A549 (cell line): ENCODE measurements around the gene ATP9A. TPM values are rescaled to one million over a fixed set of nuclear protein-coding genes. Genes with fewer than 3 reads are reported as not detected.
"Not testable (repeated sequence)": the region's sequence is repeated elsewhere in the genome, so short reads cannot be mapped to it uniquely, and the experiment has no call there.

Source experiments
- ATAC-seq, 2 experiments: fragments of 200-7000 bp in 1 of 2; fragments of >200 bp in 1 of 2; cut with Nextera tagmentation in 1 of 2; cut with Tn5 transposase in 1 of 2; 3 replicates each; pipeline versions ENCODE4 v1.8.0 to v1.9.1; 2018 to 2020; ENCODE audit warnings: mild to moderate bottlenecking in 1 of 2, moderate library complexity in 1 of 2
- CTCF ChIA-PET: fragments of 300-600 bp; sonication (Branson Sonifier 250); formaldehyde crosslinking; extraction: SDS; loops from one replicate; lab custom pipeline; 2021; ENCODE audit warnings: antibody characterized with exemption, inconsistent platforms; lab: Yijun Ruan, JAX
- POLR2A ChIA-PET: fragments of 350-600 bp; formaldehyde crosslinking; extraction: SDS; loops from one replicate; lab custom pipeline; 2021; ENCODE audit warnings: antibody characterized with exemption, inconsistent platforms; lab: Yijun Ruan, JAX
- DNase-seq, 2 experiments: peaks; one replicate each; pipeline versions ENCODE4 v3.0.0 to v3.0.0-alpha.2; 2011 to 2016; ENCODE audit warnings: low read depth in 1 of 2, low spot score in 1 of 2
- FAIRE-seq: peaks from 2 replicates; lab custom pipeline; 2011; peaks lifted over from hg19 to GRCh38; lab: Jason Lieb, UNC
- H3K27ac ChIP-seq, 2 experiments: fragments of >200 bp; sonication (Bioruptor Twin); formaldehyde crosslinking; 3 replicates each; pipeline ENCODE4 v1.5.1; 2016 to 2017
- H3K4me1 ChIP-seq: fragments of >200 bp; sonication (Bioruptor Twin); formaldehyde crosslinking; 3 replicates; pipeline ENCODE4 v1.6.1; 2016
- H3K4me2 ChIP-seq: fragments of >200 bp; sonication (Bioruptor Twin); formaldehyde crosslinking; 3 replicates; pipeline ENCODE4 v1.6.1; 2016
- H3K4me3 ChIP-seq: fragments of >200 bp; sonication (Bioruptor Twin); formaldehyde crosslinking; 3 replicates; pipeline ENCODE4 v1.5.1; 2016
- H3K9me3 ChIP-seq: fragments of >200 bp; sonication (Bioruptor Twin); formaldehyde crosslinking; 3 replicates; pipeline ENCODE4 v1.6.1; 2016
- CBX8 ChIP-seq: fragments of 200-600 bp; sonication (generic); IDR thresholded peaks from 2 replicates; pipeline ENCODE4 v1.6.1; 2016
- CEBPB ChIP-seq, 2 experiments: fragments of >200 bp in 1 of 2; sonication (Bioruptor Twin) in 1 of 2; formaldehyde crosslinking in 1 of 2; IDR thresholded peaks; 2 replicates each; pipeline ENCODE4 v1.6.1; 2012 to 2016
- FOSL2 ChIP-seq, 2 experiments: fragments of 450-650 bp in 1 of 2; fragments of >200 bp in 1 of 2; sonication (Bioruptor Twin) in 1 of 2; formaldehyde crosslinking; IDR thresholded peaks; 2 replicates each; pipeline versions ENCODE4 v1.5.0 to v1.6.1; 2016 to 2020; ENCODE audit warnings: mild to moderate bottlenecking in 1 of 2, moderate library complexity in 1 of 2
- FOXS1 ChIP-seq: fragments of 250-450 bp; sonication (Bioruptor Pico); IDR thresholded peaks from 2 replicates; pipeline ENCODE4 v1.5.0; 2020; ENCODE audit warnings: mild to moderate bottlenecking, moderate library complexity
- HDAC2 ChIP-seq: fragments of 200-600 bp; sonication (generic); IDR thresholded peaks from 2 replicates; pipeline ENCODE4 v1.6.1; 2016
- JUNB ChIP-seq: fragments of >200 bp; sonication (Bioruptor Twin); formaldehyde crosslinking; IDR thresholded peaks from 2 replicates; pipeline ENCODE4 v1.6.1; 2016
- KDM1A ChIP-seq: fragments of 200-600 bp; sonication (generic); IDR thresholded peaks from 2 replicates; pipeline ENCODE4 v1.6.1; 2016; ENCODE audit warnings: low read depth, mild to moderate bottlenecking
- MAZ ChIP-seq: fragments of 150-350 bp; IDR thresholded peaks from 2 replicates; pipeline ENCODE4 v1.6.1; 2014; ENCODE audit warnings: antibody characterized with exemption, low read depth, low read length, borderline replicate concordance
- POLR2AphosphoS2 ChIP-seq: conservative IDR thresholded peaks from 2 replicates; pipeline ENCODE4 v1.6.1; 2012; ENCODE audit warnings: low read length, improper control_type of control experiment, inconsistent platforms
- RNF2 ChIP-seq: fragments of 200-600 bp; sonication (generic); IDR thresholded peaks from 2 replicates; pipeline ENCODE4 v1.6.1; 2016; ENCODE audit warnings: low read depth, mild to moderate bottlenecking, antibody characterized with exemption, moderate library complexity, borderline replicate concordance
- WGBS: methylation state at CpG from one replicate; pipeline ENCODE4 v1.1.6; 2017; ENCODE audit errors: missing lambda C conversion rate; 5-methylcytosine and 5-hydroxymethylcytosine counted together
- polyA plus RNA-seq, 4 experiments: library from polyadenylated mRNA; depleted of rRNA in 3 of 4; stranded (reverse); fragments of >200 nt; fragmentation: RNase III in 1 of 4; extraction: RNeasy Plus Mini Kit Qiagen cat#74134 plus additional on column Dnase treatment in 1 of 4; gene quantifications; 2 replicates in 3 of 4; 3 replicates in 1 of 4; pipeline ENCODE4 v1.2.3, GENCODE V29; 2011 to 2017
- TF ChIP-seq, protein P1 (sequence below): fragments of 250-450 bp; sonication (Bioruptor Pico); IDR thresholded peaks from 2 replicates; pipeline ENCODE4 v1.5.0; 2020; ENCODE audit warnings: low read depth, mild to moderate bottlenecking, moderate library complexity
- TF ChIP-seq, protein P2 (sequence below): IDR thresholded peaks from 2 replicates; pipeline ENCODE4 v1.6.1; 2012
- TF ChIP-seq, protein P3 (sequence below): fragments of >200 bp; sonication (Bioruptor Twin); formaldehyde crosslinking; IDR thresholded peaks from 3 replicates; pipeline ENCODE4 v1.6.1; 2016
- TF ChIP-seq, protein P4 (sequence below): fragments of 450-650 bp; IDR thresholded peaks from 2 replicates; pipeline ENCODE4 v1.6.1; 2014; ENCODE audit warnings: antibody characterized with exemption

The ATP9A gene
- polyA plus RNA-seq, 2 of the 4 experiments (the other 2 are of a cell fraction) = 9.9 to 23.6 TPM

DNA sequence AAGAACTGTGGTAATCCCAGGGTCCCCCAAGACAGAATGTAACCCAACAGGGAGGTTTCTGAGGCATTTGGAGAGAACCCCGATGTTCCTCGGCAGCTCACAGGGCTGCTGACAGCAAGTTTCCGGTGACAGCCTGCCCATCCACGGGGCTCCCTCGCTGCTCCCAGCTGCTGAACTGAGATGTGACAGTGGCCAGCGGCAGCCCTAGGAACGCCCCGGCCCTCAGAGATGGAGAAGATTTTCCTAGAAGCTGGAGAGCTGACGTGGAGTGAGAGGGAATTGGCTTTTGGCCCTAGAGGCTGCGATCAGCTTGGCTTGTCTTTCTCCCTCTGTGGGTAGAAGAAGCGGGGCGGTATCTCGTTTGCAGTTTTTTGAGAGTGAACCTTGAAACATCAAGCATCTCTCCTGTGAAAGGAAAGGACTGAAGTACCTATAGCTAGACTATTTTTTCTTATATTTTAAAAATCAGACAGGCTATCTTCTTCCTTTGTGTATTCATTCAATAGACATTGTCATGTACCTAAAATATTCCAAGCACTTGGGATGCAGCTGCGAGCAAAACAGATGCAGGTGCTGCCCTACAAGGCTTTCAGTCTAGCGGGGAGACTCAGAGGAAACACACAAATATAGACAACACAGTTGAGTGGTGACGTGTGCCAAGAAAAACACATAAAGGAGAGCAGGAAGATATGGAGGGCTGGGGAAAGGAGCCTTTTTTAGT is 197.3 kb downstream of the ATP9A start:
- ATAC-seq (no peak; a peak in 1 of 6 replicates), FAIRE-seq (no peak), DNase-seq (no peak)
- Histone ChIP-seq H3K4me3 (no peak overlapping the region), H3K4me1 (peaks cover 17% of the 10 kb centered on the region), H3K27ac (peak overlapping the region; percentile 50 to 56; a peak in 4 of 6 replicates), H3K4me2 (no peak overlapping the region), H3K9me3 (0 out of 3 replicates have a peak, but pooled peaks cover 3% of the 10 kb centered on the region)
- TF ChIP-seq, protein P1, sequence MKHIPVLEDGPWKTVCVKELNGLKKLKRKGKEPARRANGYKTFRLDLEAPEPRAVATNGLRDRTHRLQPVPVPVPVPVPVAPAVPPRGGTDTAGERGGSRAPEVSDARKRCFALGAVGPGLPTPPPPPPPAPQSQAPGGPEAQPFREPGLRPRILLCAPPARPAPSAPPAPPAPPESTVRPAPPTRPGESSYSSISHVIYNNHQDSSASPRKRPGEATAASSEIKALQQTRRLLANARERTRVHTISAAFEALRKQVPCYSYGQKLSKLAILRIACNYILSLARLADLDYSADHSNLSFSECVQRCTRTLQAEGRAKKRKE (CRISPR knock-in tag) = no peak
- TF ChIP-seq JUNB (no peak), HDAC2 (no peak), CEBPB (IDR thresholded peaks at IDR 0.05) (no peak), POLR2AphosphoS2 (no peak)
- TF ChIP-seq, protein P2, sequence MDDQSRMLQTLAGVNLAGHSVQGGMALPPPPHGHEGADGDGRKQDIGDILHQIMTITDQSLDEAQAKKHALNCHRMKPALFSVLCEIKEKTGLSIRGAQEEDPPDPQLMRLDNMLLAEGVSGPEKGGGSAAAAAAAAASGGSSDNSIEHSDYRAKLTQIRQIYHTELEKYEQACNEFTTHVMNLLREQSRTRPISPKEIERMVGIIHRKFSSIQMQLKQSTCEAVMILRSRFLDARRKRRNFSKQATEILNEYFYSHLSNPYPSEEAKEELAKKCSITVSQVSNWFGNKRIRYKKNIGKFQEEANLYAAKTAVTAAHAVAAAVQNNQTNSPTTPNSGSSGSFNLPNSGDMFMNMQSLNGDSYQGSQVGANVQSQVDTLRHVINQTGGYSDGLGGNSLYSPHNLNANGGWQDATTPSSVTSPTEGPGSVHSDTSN = no peak
- POLR2A ChIA-PET = no interaction called here
- WGBS = 88% methylated on average over 16 of the region's 16 CpGs
- CTCF ChIA-PET = interaction anchor here (1.5 to 1.7 kb wide), 2 partner anchors 24 to 185 kb away, joined by 5 read pairs; no protein-coding TSS in a partner anchor

DNA sequence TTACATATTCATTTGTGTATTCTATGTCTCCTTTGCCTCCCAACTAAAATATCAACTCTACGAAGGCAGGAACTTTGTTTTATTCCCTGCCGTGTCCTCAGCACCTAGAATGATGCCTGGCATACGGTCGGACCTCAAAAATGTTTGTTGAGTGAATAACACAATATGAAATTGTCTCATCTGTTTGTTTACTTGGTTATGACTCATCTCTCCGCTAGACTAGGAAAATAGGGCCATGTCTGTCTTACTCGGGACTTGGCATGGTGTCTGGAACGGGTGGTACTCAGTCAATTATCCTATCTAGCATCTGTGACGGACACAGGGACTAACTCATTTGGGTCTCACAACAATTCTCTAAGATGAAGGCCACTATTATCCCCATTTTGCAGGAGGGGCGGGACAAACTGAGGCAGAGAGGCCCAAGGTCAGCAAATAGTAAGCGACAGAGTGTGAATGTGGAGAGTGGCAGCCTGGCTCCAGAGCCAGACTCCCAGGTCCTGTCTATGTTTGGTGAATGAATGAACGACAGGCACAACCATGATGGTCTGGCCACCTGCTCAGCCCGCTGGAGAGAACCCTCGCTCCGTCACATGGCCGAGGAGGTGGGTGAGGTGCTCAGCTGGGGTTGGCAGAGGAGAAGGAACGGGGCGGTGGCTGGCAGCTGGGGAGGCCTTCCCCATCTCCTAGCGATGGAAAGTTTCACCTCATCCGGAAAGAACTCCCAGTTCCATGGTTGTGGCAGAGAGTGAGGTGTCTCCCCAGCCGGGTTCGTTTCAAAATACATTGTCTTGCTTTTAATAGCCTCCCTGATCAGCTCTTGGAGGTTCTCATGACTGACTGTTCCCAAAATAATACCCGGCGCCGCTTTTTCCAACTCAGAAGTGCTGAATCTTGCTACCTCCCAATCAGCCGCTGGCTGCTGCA is 198.1 kb downstream of the ATP9A start:
- H3K4me2 ChIP-seq = peak overlapping the region; percentile 42
- FAIRE-seq (no peak), DNase-seq (peak; percentile 47 to 65), ATAC-seq (peak; percentile 41 to 70; a peak in 3 of 6 replicates)
- H3K27ac ChIP-seq = peak overlapping the region; percentile 50 to 56; a peak in 5 of 6 replicates
- no peak overlapping the region for H3K4me3 ChIP-seq
- WGBS = 63% methylated on average over 25 of the region's 25 CpGs
- CTCF ChIA-PET = interaction anchor here (0.8 to 1.7 kb wide), 3 partner anchors 25 to 184 kb away, joined by 4 to 5 read pairs (median 5); no protein-coding TSS in a partner anchor
- TF ChIP-seq MAZ = no peak
- 0 out of 4 replicates have a peak, but pooled peaks of 1 of the 2 experiments have one; percentile 11 for TF ChIP-seq CEBPB (IDR thresholded peaks at IDR 0.05)
- TF ChIP-seq JUNB = peak; percentile 62
- TF ChIP-seq, protein P3, sequence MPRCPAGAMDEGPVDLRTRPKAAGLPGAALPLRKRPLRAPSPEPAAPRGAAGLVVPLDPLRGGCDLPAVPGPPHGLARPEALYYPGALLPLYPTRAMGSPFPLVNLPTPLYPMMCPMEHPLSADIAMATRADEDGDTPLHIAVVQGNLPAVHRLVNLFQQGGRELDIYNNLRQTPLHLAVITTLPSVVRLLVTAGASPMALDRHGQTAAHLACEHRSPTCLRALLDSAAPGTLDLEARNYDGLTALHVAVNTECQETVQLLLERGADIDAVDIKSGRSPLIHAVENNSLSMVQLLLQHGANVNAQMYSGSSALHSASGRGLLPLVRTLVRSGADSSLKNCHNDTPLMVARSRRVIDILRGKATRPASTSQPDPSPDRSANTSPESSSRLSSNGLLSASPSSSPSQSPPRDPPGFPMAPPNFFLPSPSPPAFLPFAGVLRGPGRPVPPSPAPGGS = no peak
- TF ChIP-seq, protein P2 = no peak
- no peak for TF ChIP-seq RNF2
- TF ChIP-seq FOSL2 (IDR thresholded peaks at IDR 0.05) = 0 out of 2 replicates have a peak, but pooled peaks have one; percentile 24
- TF ChIP-seq FOSL2 (CRISPR knock-in tag; IDR thresholded peaks at IDR 0.05) = peak; percentile 87
- TF ChIP-seq FOXS1 (CRISPR knock-in tag) = no peak
- TF ChIP-seq, protein P4, sequence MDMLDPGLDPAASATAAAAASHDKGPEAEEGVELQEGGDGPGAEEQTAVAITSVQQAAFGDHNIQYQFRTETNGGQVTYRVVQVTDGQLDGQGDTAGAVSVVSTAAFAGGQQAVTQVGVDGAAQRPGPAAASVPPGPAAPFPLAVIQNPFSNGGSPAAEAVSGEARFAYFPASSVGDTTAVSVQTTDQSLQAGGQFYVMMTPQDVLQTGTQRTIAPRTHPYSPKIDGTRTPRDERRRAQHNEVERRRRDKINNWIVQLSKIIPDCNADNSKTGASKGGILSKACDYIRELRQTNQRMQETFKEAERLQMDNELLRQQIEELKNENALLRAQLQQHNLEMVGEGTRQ = no peak
- TF ChIP-seq CBX8 = no peak
- peak; percentile 86; the same call in 1 of the 2 replicates for TF ChIP-seq KDM1A
- POLR2A ChIA-PET = no interaction called here
- 0 out of 3 replicates have a peak, but pooled peaks cover 3% of the 10 kb centered on the region for H3K9me3 ChIP-seq
- peaks cover 25% of the 10 kb centered on the region for H3K4me1 ChIP-seq

DNA sequence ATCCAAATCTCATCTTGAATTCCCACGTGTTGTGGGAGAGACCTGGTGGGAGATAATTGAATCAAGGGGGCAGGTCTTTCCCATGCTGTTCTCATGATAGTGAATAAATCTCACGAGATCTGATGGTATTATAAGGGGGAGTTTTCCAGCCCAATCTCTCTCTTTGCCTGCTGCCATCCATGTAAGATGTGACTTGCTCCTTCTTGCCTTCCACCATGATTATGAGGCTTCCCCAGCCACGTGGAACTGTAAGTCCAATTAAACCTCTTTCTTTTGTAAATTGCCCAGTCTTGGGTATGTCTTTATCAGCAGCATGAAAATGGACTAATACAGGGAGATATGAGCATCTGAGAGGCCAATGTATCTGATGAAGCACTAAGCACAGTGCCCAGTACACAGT is 199.7 kb downstream of the ATP9A start:
- CTCF ChIA-PET = interaction anchor here (1.9 to 2.3 kb wide), 2 partner anchors 26 to 581 kb away, joined by 6 to 7 read pairs; no protein-coding TSS in a partner anchor
- POLR2A ChIA-PET, H3K9me3 ChIP-seq, DNase-seq, FAIRE-seq, H3K4me3 ChIP-seq, H3K4me2 ChIP-seq, H3K27ac ChIP-seq, ATAC-seq: not testable (repeated sequence)
- 60% methylated on average over 3 of the region's 3 CpGs for WGBS
- H3K4me1 ChIP-seq = peaks cover 38% of the 10 kb centered on the region
